SJSA1 (cell line): Measurements from ENCODE around the gene FARP1. TPM values are rescaled to one million over a fixed set of nuclear protein-coding genes. Genes with fewer than 3 reads are reported as not detected.

Source experiments
- DNase-seq, 2 experiments: peaks; one replicate each; pipeline ENCODE4 v3.0.0-alpha.2; 2015 to 2020; ENCODE audit warnings: low spot score in 2 of 2, low read depth in 1 of 2
- H3K27ac ChIP-seq: fragments of 250-450 bp; sonication (Bioruptor Pico); 2 replicates; pipeline ENCODE4 v1.5.1; 2020; ENCODE audit warnings: mild to moderate bottlenecking, moderate library complexity
- H3K27me3 ChIP-seq: fragments of 250-450 bp; sonication (Bioruptor Pico); replicated peaks from 2 replicates; pipeline ENCODE4 v1.5.1; 2020; ENCODE audit warnings: mild to moderate bottlenecking, moderate library complexity
- H3K36me3 ChIP-seq: fragments of 250-450 bp; sonication (Bioruptor Pico); 2 replicates; pipeline ENCODE4 v1.5.1; 2020; ENCODE audit warnings: mild to moderate bottlenecking
- H3K4me1 ChIP-seq: fragments of 250-450 bp; sonication (Bioruptor Pico); replicated peaks from 2 replicates; pipeline ENCODE4 v1.6.1; 2021; ENCODE audit warnings: mild to moderate bottlenecking
- H3K4me3 ChIP-seq: fragments of 250-450 bp; sonication (Bioruptor Pico); 2 replicates; pipeline ENCODE4 v1.5.1; 2020; ENCODE audit warnings: mild to moderate bottlenecking
- H3K9me3 ChIP-seq: fragments of 250-450 bp; sonication (Bioruptor Pico); replicated peaks from 2 replicates; pipeline ENCODE4 v1.5.1; 2020; ENCODE audit warnings: mild to moderate bottlenecking
- total RNA-seq: library from RNA; depleted of rRNA; stranded (reverse); fragments of >200 nt; shearing (Covaris generic); gene quantifications from 2 replicates; pipeline ENCODE4 v1.2.3, GENCODE V29; 2014; rRNA removed

Gene FARP1
- total RNA-seq, 1 experiment from 2014 or later, result 31.3 TPM

- Histone ChIP-seq H3K4me3 (no peak overlapping the region), H3K27me3 (no peaks in the 10 kb centered on the region), H3K36me3 (peaks cover 19% of the 10 kb centered on the region), H3K4me1 (peaks cover 23% of the 10 kb centered on the region), H3K27ac (no peak overlapping the region), H3K9me3 (no peaks in the 10 kb centered on the region)
- peak in 1 of 2 experiments; percentile 42 for DNase-seq
These were observed 351.9 kb downstream of the FARP1 start for GRCh38 chr13:98494769-98495168.

- peaks cover 21% of the 10 kb centered on the region for H3K36me3 ChIP-seq
- H3K27me3 ChIP-seq, result no peaks in the 10 kb centered on the region
- H3K4me3 ChIP-seq, result no peak overlapping the region
- H3K9me3 ChIP-seq, result no peaks in the 10 kb centered on the region
- peaks cover 28% of the 10 kb centered on the region for H3K4me1 ChIP-seq
- peak overlapping the region; percentile 1; the same call in 1 of the 2 replicates for H3K27ac ChIP-seq
- peak; percentile 83 to 84 for DNase-seq
These were observed 353.0 kb downstream of the FARP1 start for GRCh38 chr13:98495627-98496478.

- Histone ChIP-seq H3K36me3 (peaks cover 21% of the 10 kb centered on the region), H3K27ac (peak overlapping the region; percentile 1; the same call in 1 of the 2 replicates), H3K27me3 (no peaks in the 10 kb centered on the region), H3K9me3 (no peaks in the 10 kb centered on the region), H3K4me1 (peaks cover 28% of the 10 kb centered on the region), H3K4me3 (no peak overlapping the region)
- no peak for DNase-seq
These were observed 353.5 kb downstream of the FARP1 start for GRCh38 chr13:98496479-98496791.

GRCh38 chr13:98496966-98497365 is 354.1 kb downstream of the FARP1 start:
- Histone ChIP-seq H3K36me3 (peaks cover 21% of the 10 kb centered on the region), H3K4me3 (no peak overlapping the region), H3K27me3 (no peaks in the 10 kb centered on the region), H3K4me1 (peaks cover 28% of the 10 kb centered on the region), H3K9me3 (no peaks in the 10 kb centered on the region), H3K27ac (no peak overlapping the region)
- DNase-seq, result no peak

- Histone ChIP-seq H3K27me3 (no peaks in the 10 kb centered on the region), H3K4me1 (peaks cover 32% of the 10 kb centered on the region), H3K9me3 (no peaks in the 10 kb centered on the region), H3K4me3 (no peak overlapping the region), H3K36me3 (peaks cover 26% of the 10 kb centered on the region), H3K27ac (no peak overlapping the region)
- peak in 1 of 2 experiments; percentile 45 for DNase-seq
These were observed 358.1 kb downstream of the FARP1 start for GRCh38 chr13:98500963-98501421.

- no peaks in the 10 kb centered on the region for H3K27me3 ChIP-seq
- peaks cover 20% of the 10 kb centered on the region for H3K36me3 ChIP-seq
- DNase-seq, result peak in 1 of 2 experiments; percentile 47
- peaks cover 31% of the 10 kb centered on the region for H3K4me1 ChIP-seq
- H3K4me3 ChIP-seq, result no peak overlapping the region
- H3K27ac ChIP-seq, result no peak overlapping the region
- no peaks in the 10 kb centered on the region for H3K9me3 ChIP-seq
These were observed 360.5 kb downstream of the FARP1 start for GRCh38 chr13:98503175-98504028.

- H3K27me3 ChIP-seq, result no peaks in the 10 kb centered on the region
- H3K4me3 ChIP-seq, result no peak overlapping the region
- no peak overlapping the region for H3K27ac ChIP-seq
- H3K36me3 ChIP-seq, result peaks cover 15% of the 10 kb centered on the region
- H3K9me3 ChIP-seq, result no peaks in the 10 kb centered on the region
- peaks cover 37% of the 10 kb centered on the region for H3K4me1 ChIP-seq
- no peak for DNase-seq
These were observed 361.1 kb downstream of the FARP1 start for GRCh38 chr13:98504029-98504351.

- Histone ChIP-seq H3K36me3 (peaks cover 14% of the 10 kb centered on the region), H3K9me3 (no peaks in the 10 kb centered on the region), H3K27me3 (no peaks in the 10 kb centered on the region), H3K4me1 (peaks cover 42% of the 10 kb centered on the region), H3K27ac (no peak overlapping the region), H3K4me3 (no peak overlapping the region)
- DNase-seq, result peak in 1 of 2 experiments; percentile 40
These were observed 361.6 kb downstream of the FARP1 start for GRCh38 chr13:98504371-98504963.

Other genes starting within 250 kb of the FARP1 start
- gene IPO5, start 189.4 kb upstream of the FARP1 start, total RNA-seq, result 111 and 146 TPM in 2 replicates
- not detected in 2 replicates for gene RNF113B, start 34.2 kb downstream of the FARP1 start, total RNA-seq